K562 (cell line): ENCODE measurements around the gene DNM1.

ENCODE experiments used
- ARNT ChIP-seq, 2 experiments: fragments of 450-650 bp; IDR thresholded peaks; 2 replicates each; pipeline ENCODE4 v1.6.1; 2016; ENCODE audit warnings: mild to moderate bottlenecking in 1 of 2
- CBX3 ChIP-seq, 2 experiments: IDR thresholded peaks; 1 replicate in 1 of 2; 2 replicates in 1 of 2; pipeline ENCODE4 v1.6.1; 2012; ENCODE audit warnings: inconsistent platforms in 2 of 2, low read length in 2 of 2, borderline replicate concordance in 1 of 2, control low read depth in 1 of 2
- CREBBP ChIP-seq: IDR thresholded peaks from one replicate; pipeline ENCODE4 v1.6.1; 2012; ENCODE audit warnings: low read depth, mild to moderate bottlenecking, control low read depth, inconsistent platforms, low read length
- CTCF ChIP-seq, 3 experiments: IDR thresholded peaks in 2 of 3; conservative IDR thresholded peaks in 1 of 3; 2 replicates each; pipeline ENCODE4 v1.5.1; 2011 to 2012; ENCODE audit warnings: low read length in 3 of 3, mild to moderate bottlenecking in 3 of 3, control low read depth in 2 of 3, improper control_type of control experiment in 1 of 3, inconsistent platforms in 1 of 3, low read depth in 1 of 3, mixed read lengths in 1 of 3, moderate library complexity in 1 of 3; ENCODE audit not compliant: insufficient read depth in 2 of 3

DNA sequence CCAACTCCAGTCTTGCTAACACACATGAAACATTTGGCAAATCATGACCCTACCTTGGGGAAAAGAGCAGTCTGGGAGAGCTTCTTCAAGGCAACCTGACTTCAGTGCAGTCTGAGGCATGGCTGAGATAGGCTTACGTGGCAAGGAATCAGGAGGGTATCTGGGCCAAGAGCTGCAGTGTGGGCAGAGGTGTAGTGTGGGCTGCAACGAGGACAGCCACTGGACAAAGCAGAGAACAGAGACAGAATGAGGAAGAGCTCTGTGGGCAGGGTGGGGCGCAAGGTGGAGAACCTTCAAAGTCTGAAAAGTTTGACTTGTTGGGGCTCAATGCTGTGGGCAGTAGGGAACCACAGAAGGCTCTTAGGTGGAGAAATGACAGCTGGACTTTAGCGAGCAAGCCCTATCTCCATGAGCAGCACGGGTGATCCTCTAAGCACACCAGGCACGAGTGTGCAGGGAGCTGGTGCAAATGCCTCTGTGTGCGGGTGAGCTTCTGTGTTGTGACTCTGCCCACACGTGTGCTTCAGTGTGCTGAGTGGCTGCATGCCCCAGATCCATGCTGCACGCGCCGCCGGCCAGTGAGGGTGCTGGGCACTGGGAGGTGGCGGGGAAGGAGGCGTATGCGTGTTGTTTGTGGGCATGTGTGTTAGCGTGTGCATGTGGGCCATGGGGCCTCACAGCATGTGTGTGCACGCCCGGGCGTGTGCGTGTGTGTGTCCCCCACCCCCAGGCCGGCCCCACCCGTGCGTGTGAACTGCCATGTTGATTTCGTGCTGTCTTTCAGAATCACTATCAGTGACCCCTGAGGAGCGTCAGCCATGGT lies 49.3 kb downstream of the DNM1 start:
- TF ChIP-seq ARNT (IDR thresholded peaks at IDR 0.05) (no peak), CBX3 (IDR thresholded peaks at IDR 0.05; ENCODE audit: borderline replicate concordance in 1 of 2, low read length in 2 of 2) (no peak), CTCF (IDR thresholded peaks at IDR 0.05 in 2 of 3, conservative IDR thresholded peaks at IDR 0.05 in 1 of 3; ENCODE audit: insufficient read depth in 2 of 3, low read depth in 1 of 3, low read length in 3 of 3) (no peak), CREBBP (no peak)
